CD4-positive, alpha-beta T cell (primary cell): Measurements from ENCODE around the gene KCNMB2. TPM values are rescaled to one million over a fixed set of nuclear protein-coding genes. Genes with fewer than 3 reads are reported as not detected.

ENCODE experiments used
- ATAC-seq: fragments of 200-7000 bp; cut with Tn5 transposase; one replicate; pipeline ENCODE4 v1.10.0; 2022; ENCODE audit warnings: mild to moderate bottlenecking; ENCODE audit not compliant: poor library complexity
- CTCF ChIA-PET: fragments of 350-600 bp; sonication (Branson Sonifier 250); formaldehyde crosslinking; loops from one replicate; lab custom pipeline; 2021; ENCODE audit warnings: antibody characterized with exemption, inconsistent platforms; lab: Charles Lee
- POLR2A ChIA-PET: fragments of 350-600 bp; sonication (Branson Sonifier 250); formaldehyde crosslinking; loops from one replicate; lab custom pipeline; 2021; ENCODE audit warnings: antibody characterized with exemption, inconsistent platforms; lab: Charles Lee
- DNase-seq, 14 experiments: peaks; one replicate each; pipeline ENCODE4 v3.0.0-alpha.2; 2013 to 2020; ENCODE audit warnings: mixed read lengths in 2 of 14
- H3K27ac ChIP-seq, 2 donors: one replicate each; pipeline versions ENCODE4 v1.5.1 to v1.7.0; 2013; ENCODE audit warnings: low read length in 2 of 2, low read depth in 1 of 2, mild to moderate bottlenecking in 1 of 2
- H3K27me3 ChIP-seq, 2 experiments: 1 replicate in 1 of 2; 2 replicates in 1 of 2; pipeline versions ENCODE4 v1.6.1 to v1.7.0; 2013; ENCODE audit warnings: low read length in 2 of 2, control low read depth in 1 of 2, mild to moderate bottlenecking in 1 of 2, moderate library complexity in 1 of 2; ENCODE audit not compliant: insufficient read depth in 2 of 2, control insufficient read depth in 1 of 2
- H3K36me3 ChIP-seq: one replicate; pipeline ENCODE4 v1.6.1; 2013; ENCODE audit warnings: low read length, control low read depth; ENCODE audit not compliant: insufficient read depth
- H3K4me1 ChIP-seq: one replicate; pipeline ENCODE4 v1.6.1; 2013; ENCODE audit warnings: low read length, control low read depth; ENCODE audit not compliant: insufficient read depth
- H3K4me3 ChIP-seq: one replicate; pipeline ENCODE4 v1.5.1; 2013; ENCODE audit warnings: mild to moderate bottlenecking, low read length, moderate library complexity
- H3K9me3 ChIP-seq, 2 experiments: 1 replicate in 1 of 2; 2 replicates in 1 of 2; pipeline versions ENCODE4 v1.6.1 to v1.7.0; 2013; ENCODE audit warnings: low read length in 2 of 2, mild to moderate bottlenecking in 2 of 2, control low read depth in 1 of 2, moderate library complexity in 1 of 2; ENCODE audit not compliant: control insufficient read depth in 1 of 2, insufficient read depth in 1 of 2
- H3K27ac Mint-ChIP-seq: one replicate; pipeline ENCODE4 v1.8.0; 2020; ENCODE audit warnings: mixed read lengths
- H3K27me3 Mint-ChIP-seq: one replicate; pipeline ENCODE4 v1.8.0; 2021; ENCODE audit warnings: mixed read lengths
- H3K36me3 Mint-ChIP-seq: one replicate; pipeline ENCODE4 v1.8.0; 2021; ENCODE audit warnings: low read depth, mixed read lengths
- H3K4me1 Mint-ChIP-seq: one replicate; pipeline ENCODE4 v1.8.0; 2021; ENCODE audit warnings: low read depth, mixed read lengths
- H3K4me3 Mint-ChIP-seq: one replicate; pipeline ENCODE4 v1.8.0; 2020; ENCODE audit warnings: mild to moderate bottlenecking, mixed read lengths
- H3K9me3 Mint-ChIP-seq: one replicate; pipeline ENCODE4 v1.8.0; 2020; ENCODE audit warnings: mixed read lengths
- CTCF ChIP-seq: fragments of 200-600 bp; IDR thresholded peaks from one replicate; pipeline ENCODE4 v1.8.0; 2022; ENCODE audit warnings: antibody characterized with exemption, mild to moderate bottlenecking
- intact Hi-C, 2 experiments: fragments of 100-400 bp; cut with DNase I in 1 of 2; cut with micrococcal nuclease in 1 of 2; formaldehyde crosslinking; loops; one replicate each; pipeline versions ENCODE4 v1.15.1 to v1.9.0; 2023 to 2025; cut with DNase I, micrococcal nuclease
- total RNA-seq, 174 experiments: library from RNA in 2 of 174; stranded (reverse) in 2 of 174; gene quantifications; one replicate each; pipeline ENCODE4 v1.2.3 and lab custom pipeline; 2021 to 2026

Gene KCNMB2
- total RNA-seq, 2 experiments from 2014 or later = not detected

GRCh38 chr3:178520451-178520850 lies 15.8 kb upstream of the KCNMB2 start:
- Histone ChIP-seq H3K9me3 (no peaks in the 10 kb centered on the region), H3K27me3 (no peaks in the 10 kb centered on the region), H3K4me1 (no peaks in the 10 kb centered on the region), H3K36me3 (no peaks in the 10 kb centered on the region), H3K27ac (no peak overlapping the region), H3K4me3 (no peak overlapping the region)
- ATAC-seq (no peak), DNase-seq (no peak)
- POLR2A ChIA-PET = no interaction called here
- H3K4me1 Mint-ChIP-seq = no peaks in the 10 kb centered on the region
- no peak overlapping the region for H3K27ac Mint-ChIP-seq
- H3K27me3 Mint-ChIP-seq = peaks cover 13% of the 10 kb centered on the region
- no peak overlapping the region for H3K4me3 Mint-ChIP-seq
- no peaks in the 10 kb centered on the region for H3K9me3 Mint-ChIP-seq
- CTCF ChIA-PET = no interaction called here
- no peak for TF ChIP-seq CTCF
- intact Hi-C loops = no loop called here
- H3K36me3 Mint-ChIP-seq = no peaks in the 10 kb centered on the region

- Histone ChIP-seq H3K4me3 (no peak overlapping the region), H3K27me3 (no peaks in the 10 kb centered on the region), H3K4me1 (no peaks in the 10 kb centered on the region), H3K27ac (no peak overlapping the region), H3K36me3 (no peaks in the 10 kb centered on the region), H3K9me3 (no peaks in the 10 kb centered on the region)
- CTCF ChIA-PET = interaction anchor here (0.9 kb wide), 1 partner anchor 14 kb away, joined by 3 read pairs; the partner anchor contains the start of gene KCNMB2
- no peaks in the 10 kb centered on the region for H3K4me1 Mint-ChIP-seq
- no peaks in the 10 kb centered on the region for H3K9me3 Mint-ChIP-seq
- H3K27me3 Mint-ChIP-seq = peaks cover 11% of the 10 kb centered on the region
- POLR2A ChIA-PET = no interaction called here
- H3K4me3 Mint-ChIP-seq = no peak overlapping the region
- no peak for TF ChIP-seq CTCF
- ATAC-seq = no peak
- DNase-seq = no peak
- no peak overlapping the region for H3K27ac Mint-ChIP-seq
- no peaks in the 10 kb centered on the region for H3K36me3 Mint-ChIP-seq
- intact Hi-C loops = no loop called here
Measured at GRCh38 chr3:178522200-178523052, 13.8 kb upstream of the KCNMB2 start.

GRCh38 chr3:178525251-178525650 lies 11.0 kb upstream of the KCNMB2 start:
- no peak for TF ChIP-seq CTCF
- H3K27ac Mint-ChIP-seq = no peak overlapping the region
- ChIA-PET POLR2A (no interaction called here), CTCF (no interaction called here)
- no peaks in the 10 kb centered on the region for H3K4me1 Mint-ChIP-seq
- H3K27me3 Mint-ChIP-seq = peaks cover 6% of the 10 kb centered on the region
- Histone ChIP-seq H3K4me1 (no peaks in the 10 kb centered on the region), H3K36me3 (no peaks in the 10 kb centered on the region), H3K4me3 (no peak overlapping the region), H3K27me3 (no peaks in the 10 kb centered on the region), H3K9me3 (no peaks in the 10 kb centered on the region), H3K27ac (no peak overlapping the region)
- DNase-seq (no peak), ATAC-seq (no peak)
- no peaks in the 10 kb centered on the region for H3K9me3 Mint-ChIP-seq
- intact Hi-C loops = no loop called here
- H3K36me3 Mint-ChIP-seq = no peaks in the 10 kb centered on the region
- no peak overlapping the region for H3K4me3 Mint-ChIP-seq
